HG03460 (cell line): ENCODE measurements around the gene ATP5MC2.

Experiments used
- ATAC-seq: cut with Tn5 transposase; IDR thresholded peaks from one replicate; pipeline ENCODE4 v1.9.1; 2021; ENCODE audit not compliant: unreplicated experiment

Gene ATP5MC2

GRCh38 chr12:53616950-53617349, 58.9 kb downstream of the ATP5MC2 start:
- no peak for ATAC-seq
